MM.1S (cell line): ENCODE data around the gene MUCL3.
"Not testable (repeated sequence)": the region's sequence is repeated elsewhere in the genome, so short reads cannot be mapped to it uniquely, and the experiment has no call there.

ENCODE experiments used
- DNase-seq: peaks from one replicate; pipeline ENCODE4 v3.0.0-alpha.2; 2015
- H2AFZ ChIP-seq: fragments of 300-600 bp; sonication (generic); 2 replicates; pipeline ENCODE4 v1.6.0; 2016; ENCODE audit warnings: antibody characterized with exemption, low read length
- H3F3A ChIP-seq: fragments of 300-600 bp; sonication (generic); 2 replicates; pipeline ENCODE4 v1.6.1; 2016; ENCODE audit warnings: mild to moderate bottlenecking, antibody characterized with exemption, low read length, moderate library complexity, mixed read lengths; ENCODE audit not compliant: insufficient read depth
- H3K27ac ChIP-seq: fragments of 300-600 bp; sonication (generic); 2 replicates; pipeline ENCODE4 v1.5.1; 2016; ENCODE audit warnings: mild to moderate bottlenecking, low read length
- H3K27me3 ChIP-seq: fragments of 300-600 bp; sonication (generic); replicated peaks from 2 replicates; pipeline ENCODE4 v1.6.0; 2016; ENCODE audit warnings: low read length; ENCODE audit not compliant: insufficient read depth
- H3K36me3 ChIP-seq: fragments of 300-600 bp; sonication (generic); replicated peaks from 2 replicates; pipeline ENCODE4 v1.6.1; 2016; ENCODE audit warnings: mild to moderate bottlenecking, low read length, mixed read lengths; ENCODE audit not compliant: insufficient read depth
- H3K4me1 ChIP-seq: fragments of 300-600 bp; sonication (generic); 2 replicates; pipeline ENCODE4 v1.6.1; 2016; ENCODE audit warnings: low read length, mixed read lengths
- H3K4me2 ChIP-seq: fragments of 300-600 bp; sonication (generic); 2 replicates; pipeline ENCODE4 v1.6.0; 2016; ENCODE audit warnings: low read depth, low read length
- H3K4me3 ChIP-seq: fragments of 300-600 bp; sonication (generic); 2 replicates; pipeline ENCODE4 v1.5.1; 2016; ENCODE audit warnings: low read length, mixed read lengths
- H3K79me2 ChIP-seq: fragments of 300-600 bp; sonication (generic); 2 replicates; pipeline ENCODE4 v1.6.1; 2016; ENCODE audit warnings: mixed run types, low read length, mixed read lengths
- H3K9ac ChIP-seq: fragments of 300-600 bp; sonication (generic); 2 replicates; pipeline ENCODE4 v1.6.1; 2016; ENCODE audit warnings: low read length, mixed read lengths
- H3K9me2 ChIP-seq: fragments of 300-600 bp; sonication (generic); replicated peaks from 2 replicates; pipeline ENCODE4 v1.6.1; 2016; ENCODE audit warnings: mild to moderate bottlenecking, low read length, mixed read lengths; ENCODE audit not compliant: insufficient read depth
- H3K9me3 ChIP-seq: fragments of 300-600 bp; sonication (generic); replicated peaks from 2 replicates; pipeline ENCODE4 v1.6.1; 2016; ENCODE audit warnings: mild to moderate bottlenecking, low read length, mixed read lengths; ENCODE audit not compliant: insufficient read depth
- H4K20me1 ChIP-seq: fragments of 300-600 bp; sonication (generic); 2 replicates; pipeline ENCODE4 v1.6.1; 2016; ENCODE audit warnings: mild to moderate bottlenecking, low read length, moderate library complexity, mixed read lengths; ENCODE audit not compliant: insufficient read depth
- EZH2 ChIP-seq: fragments of 300-600 bp; sonication (generic); optimal IDR thresholded peaks from 2 replicates; pipeline ENCODE3; 2017; ENCODE audit warnings: low read depth, mild to moderate bottlenecking, antibody characterized with exemption, low read length, mixed read lengths
- EZH2phosphoT487 ChIP-seq: fragments of 300-600 bp; sonication (generic); IDR thresholded peaks from 2 replicates; pipeline ENCODE4 v1.6.1; 2018; ENCODE audit warnings: antibody characterized with exemption, low read length
- TF ChIP-seq, protein P1 (sequence below): fragments of 300-600 bp; sonication (generic); IDR thresholded peaks from 2 replicates; pipeline ENCODE4 v1.5.1; 2016; ENCODE audit warnings: antibody characterized with exemption, low read length, mixed read lengths

The MUCL3 gene

DNA sequence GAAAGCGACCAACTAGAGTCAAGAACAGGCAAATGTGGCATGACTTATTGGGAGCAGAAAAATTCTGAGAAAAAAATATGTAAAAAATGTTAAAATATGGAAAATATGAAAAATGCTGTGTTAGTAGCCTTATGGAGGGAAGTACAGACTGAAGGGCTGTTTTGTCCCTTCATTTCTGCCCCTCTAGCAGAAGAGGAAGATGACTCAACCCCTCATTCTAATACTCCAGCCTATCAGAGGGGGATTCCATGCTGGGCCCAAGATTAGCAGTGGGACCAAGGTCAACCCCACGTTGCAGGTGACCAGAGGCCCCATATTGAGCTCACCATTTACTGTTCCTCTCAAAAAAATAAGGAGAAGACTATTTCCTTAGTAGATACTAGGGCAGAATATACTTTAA is 51.1 kb downstream of the MUCL3 start:
- H3K4me3 ChIP-seq = no peak overlapping the region
- no peak for TF ChIP-seq EZH2phosphoT487
- TF ChIP-seq, protein P1, sequence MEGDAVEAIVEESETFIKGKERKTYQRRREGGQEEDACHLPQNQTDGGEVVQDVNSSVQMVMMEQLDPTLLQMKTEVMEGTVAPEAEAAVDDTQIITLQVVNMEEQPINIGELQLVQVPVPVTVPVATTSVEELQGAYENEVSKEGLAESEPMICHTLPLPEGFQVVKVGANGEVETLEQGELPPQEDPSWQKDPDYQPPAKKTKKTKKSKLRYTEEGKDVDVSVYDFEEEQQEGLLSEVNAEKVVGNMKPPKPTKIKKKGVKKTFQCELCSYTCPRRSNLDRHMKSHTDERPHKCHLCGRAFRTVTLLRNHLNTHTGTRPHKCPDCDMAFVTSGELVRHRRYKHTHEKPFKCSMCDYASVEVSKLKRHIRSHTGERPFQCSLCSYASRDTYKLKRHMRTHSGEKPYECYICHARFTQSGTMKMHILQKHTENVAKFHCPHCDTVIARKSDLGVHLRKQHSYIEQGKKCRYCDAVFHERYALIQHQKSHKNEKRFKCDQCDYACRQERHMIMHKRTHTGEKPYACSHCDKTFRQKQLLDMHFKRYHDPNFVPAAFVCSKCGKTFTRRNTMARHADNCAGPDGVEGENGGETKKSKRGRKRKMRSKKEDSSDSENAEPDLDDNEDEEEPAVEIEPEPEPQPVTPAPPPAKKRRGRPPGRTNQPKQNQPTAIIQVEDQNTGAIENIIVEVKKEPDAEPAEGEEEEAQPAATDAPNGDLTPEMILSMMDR = no peak
- H3K79me2 ChIP-seq = no peaks in the 10 kb centered on the region
- H3K9me3 ChIP-seq = no peaks in the 10 kb centered on the region
- DNase-seq = no peak
- H2AFZ ChIP-seq = no peak overlapping the region
- H3K4me2 ChIP-seq = no peak overlapping the region
- H3K36me3 ChIP-seq = no peaks in the 10 kb centered on the region
- no peaks in the 10 kb centered on the region; the same call in 1 of the 2 replicates for H3K27me3 ChIP-seq
- no peak overlapping the region for H3K9ac ChIP-seq
- peaks cover 11% of the 10 kb centered on the region; the same call in 1 of the 2 replicates for H3K4me1 ChIP-seq
- no peaks in the 10 kb centered on the region for H3F3A ChIP-seq
- H3K27ac ChIP-seq = no peak overlapping the region
- no peaks in the 10 kb centered on the region for H4K20me1 ChIP-seq
- H3K9me2 ChIP-seq = no peaks in the 10 kb centered on the region

DNA sequence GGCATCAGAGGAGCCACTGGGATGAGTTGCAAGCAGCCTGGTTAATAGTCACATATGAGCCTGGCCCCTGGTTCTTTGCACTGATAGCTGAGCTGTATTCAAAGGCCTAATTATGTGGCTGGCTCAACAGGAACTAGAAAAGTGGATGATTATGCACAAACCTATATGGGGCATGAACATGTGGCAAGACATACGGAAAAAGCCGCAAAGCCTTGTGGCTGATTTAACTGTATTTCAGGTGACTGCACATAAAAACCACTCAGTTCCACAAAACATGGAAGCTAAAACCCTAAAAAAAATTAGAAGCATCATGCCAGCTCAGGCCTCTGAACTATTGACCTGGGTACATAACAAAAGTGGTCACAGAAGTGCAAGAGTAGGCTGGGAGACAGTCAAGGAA is 56.5 kb downstream of the MUCL3 start:
- Histone ChIP-seq H4K20me1 (no peaks in the 10 kb centered on the region), H3K36me3 (no peaks in the 10 kb centered on the region), H3K79me2 (no peaks in the 10 kb centered on the region), H3K27me3 (no peaks in the 10 kb centered on the region), H3K4me2 (no peak overlapping the region), H3F3A (no peaks in the 10 kb centered on the region), H3K4me3 (no peak overlapping the region), H2AFZ (no peak overlapping the region), H3K9me3 (no peaks in the 10 kb centered on the region), H3K4me1 (no peaks in the 10 kb centered on the region), H3K27ac (no peak overlapping the region), H3K9me2 (no peaks in the 10 kb centered on the region), H3K9ac (no peak overlapping the region)
- no peak for DNase-seq
- TF ChIP-seq, protein P1 = no peak
- no peak for TF ChIP-seq EZH2
- no peak for TF ChIP-seq EZH2phosphoT487

GRCh38 chr6:30998785-30999184 is 58.0 kb downstream of the MUCL3 start:
- no peak for DNase-seq
- no peaks in the 10 kb centered on the region for H3K36me3 ChIP-seq
- H3K27me3 ChIP-seq = no peaks in the 10 kb centered on the region
- H3K79me2 ChIP-seq = no peaks in the 10 kb centered on the region
- H2AFZ ChIP-seq = no peak overlapping the region
- no peak for TF ChIP-seq EZH2
- TF ChIP-seq, protein P1 = no peak
- TF ChIP-seq EZH2phosphoT487 = no peak
- H3K9me2 ChIP-seq = no peaks in the 10 kb centered on the region
- H3K9me3 ChIP-seq = no peaks in the 10 kb centered on the region
- no peak overlapping the region for H3K27ac ChIP-seq
- H3K4me3 ChIP-seq = no peak overlapping the region
- H3K9ac ChIP-seq = no peak overlapping the region
- no peaks in the 10 kb centered on the region for H3K4me1 ChIP-seq
- H4K20me1 ChIP-seq = no peaks in the 10 kb centered on the region
- no peak overlapping the region for H3K4me2 ChIP-seq
- no peaks in the 10 kb centered on the region for H3F3A ChIP-seq

DNA sequence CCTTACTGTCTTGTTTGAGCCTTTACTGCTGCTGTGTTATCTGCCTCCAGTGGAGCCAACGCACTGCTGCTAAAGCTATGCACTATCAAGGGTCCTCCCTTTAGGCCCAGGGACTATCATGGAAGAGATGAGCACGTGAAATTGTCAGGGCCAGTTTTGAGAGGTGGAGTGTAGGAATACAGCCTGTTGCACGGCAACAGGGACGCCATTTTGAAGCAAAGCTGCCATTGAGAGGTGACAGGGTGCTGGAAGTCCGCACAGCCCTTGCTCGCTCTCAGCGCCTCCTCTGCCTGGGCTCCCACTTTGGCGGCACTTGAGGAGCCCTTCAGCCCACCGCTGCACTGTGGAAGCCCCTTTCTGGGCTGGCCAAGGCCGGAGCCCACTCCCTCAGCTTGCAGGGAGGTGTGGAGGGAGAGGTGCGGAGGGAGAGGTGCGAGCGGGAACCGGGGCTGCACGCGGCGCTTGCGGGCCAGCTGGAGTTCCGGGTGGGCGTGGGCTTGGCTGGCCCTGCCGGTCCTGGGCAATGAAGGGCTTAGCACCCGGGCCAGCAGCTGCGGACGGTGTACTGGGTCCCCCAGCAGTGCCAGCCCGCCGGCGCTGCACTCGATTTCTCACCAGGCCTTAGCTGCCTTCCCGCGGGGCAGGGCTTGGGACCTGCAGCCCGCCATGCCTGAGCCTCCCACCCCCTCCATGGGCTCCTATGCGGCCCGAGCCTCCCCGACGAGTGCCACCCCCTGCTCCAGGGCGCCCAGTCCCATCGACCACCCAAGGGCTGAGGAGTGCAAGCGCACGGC is 59.5 kb downstream of the MUCL3 start:
- not testable (repeated sequence) for H3K27me3 ChIP-seq, DNase-seq, H3K79me2 ChIP-seq, H3F3A ChIP-seq, H4K20me1 ChIP-seq, H2AFZ ChIP-seq, H3K27ac ChIP-seq, H3K4me2 ChIP-seq, H3K4me3 ChIP-seq, H3K36me3 ChIP-seq, H3K9me2 ChIP-seq, H3K9ac ChIP-seq, H3K9me3 ChIP-seq, H3K4me1 ChIP-seq
